ENCODE results near the gene KLHL33.

- no peak for TF ChIP-seq CTCF (IDR thresholded peaks at IDR 0.05; ENCODE audit: low read length)
- TF ChIP-seq EZH2phosphoT487 (IDR thresholded peaks at IDR 0.05; ENCODE audit: low read length): no peak
- no peak for TF ChIP-seq EZH2 (optimal IDR thresholded peaks at IDR 0.05; ENCODE audit: low read depth, low read length)
These were observed 34.9 kb downstream of the KLHL33 start for GRCh38 chr14:20400965-20401593.

Measured in MM.1S (cell line).